SK-N-SH treated with all-trans-retinoic acid at 6 μM for 48 hours (cell line): ENCODE measurements around the gene LPXN.

Experiments
- ATAC-seq: fragments of 200-7000 bp; cut with Tn5 transposase; 3 replicates; pipeline ENCODE4 v1.9.1; 2020; ENCODE audit warnings: mild to moderate bottlenecking, moderate library complexity
- ESRRG ChIP-seq: fragments of 250-450 bp; sonication (Bioruptor Pico); IDR thresholded peaks from 2 replicates; pipeline ENCODE4 v1.6.1; 2021; ENCODE audit warnings: mild to moderate bottlenecking
- ISL1 ChIP-seq: fragments of 250-450 bp; sonication (Bioruptor Pico); IDR thresholded peaks from 2 replicates; pipeline ENCODE4 v2.1.2; 2022; ENCODE audit warnings: mild to moderate bottlenecking, moderate library complexity
- RARB ChIP-seq: fragments of 250-450 bp; sonication (Bioruptor Pico); IDR thresholded peaks from 2 replicates; pipeline ENCODE4 v1.8.0; 2021; ENCODE audit warnings: mild to moderate bottlenecking, moderate library complexity
- ZFP3 ChIP-seq: fragments of 250-450 bp; sonication (Bioruptor Pico); IDR thresholded peaks from 2 replicates; pipeline ENCODE4 v1.5.0; 2020; ENCODE audit warnings: mild to moderate bottlenecking, moderate library complexity
- ZNF70 ChIP-seq: fragments of 450-650 bp; formaldehyde crosslinking; IDR thresholded peaks from 2 replicates; pipeline ENCODE4 v1.5.0; 2020; ENCODE audit warnings: mild to moderate bottlenecking, moderate library complexity
- TF ChIP-seq, protein P1 (sequence below): fragments of 250-450 bp; sonication (Bioruptor Pico); IDR thresholded peaks from 2 replicates; pipeline ENCODE4 v1.5.1; 2020; ENCODE audit warnings: low read depth, mild to moderate bottlenecking, moderate library complexity
- TF ChIP-seq, protein P2 (sequence below): fragments of 250-450 bp; sonication (Bioruptor Pico); IDR thresholded peaks from 2 replicates; pipeline ENCODE4 v1.5.0; 2020; ENCODE audit warnings: mild to moderate bottlenecking, moderate library complexity

LPXN gene

GRCh38 chr11:58485961-58486360, 89.7 kb downstream of the LPXN start:
- ATAC-seq: no peak
- no peak for TF ChIP-seq RARB (CRISPR knock-in tag)
- no peak for TF ChIP-seq ISL1 (CRISPR knock-in tag)
- TF ChIP-seq ZNF70 (CRISPR knock-in tag): no peak
- TF ChIP-seq, protein P1, sequence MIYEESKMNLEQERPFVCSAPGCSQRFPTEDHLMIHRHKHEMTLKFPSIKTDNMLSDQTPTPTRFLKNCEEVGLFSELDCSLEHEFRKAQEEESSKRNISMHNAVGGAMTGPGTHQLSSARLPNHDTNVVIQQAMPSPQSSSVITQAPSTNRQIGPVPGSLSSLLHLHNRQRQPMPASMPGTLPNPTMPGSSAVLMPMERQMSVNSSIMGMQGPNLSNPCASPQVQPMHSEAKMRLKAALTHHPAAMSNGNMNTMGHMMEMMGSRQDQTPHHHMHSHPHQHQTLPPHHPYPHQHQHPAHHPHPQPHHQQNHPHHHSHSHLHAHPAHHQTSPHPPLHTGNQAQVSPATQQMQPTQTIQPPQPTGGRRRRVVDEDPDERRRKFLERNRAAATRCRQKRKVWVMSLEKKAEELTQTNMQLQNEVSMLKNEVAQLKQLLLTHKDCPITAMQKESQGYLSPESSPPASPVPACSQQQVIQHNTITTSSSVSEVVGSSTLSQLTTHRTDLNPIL (CRISPR knock-in tag): no peak
- TF ChIP-seq, protein P2, sequence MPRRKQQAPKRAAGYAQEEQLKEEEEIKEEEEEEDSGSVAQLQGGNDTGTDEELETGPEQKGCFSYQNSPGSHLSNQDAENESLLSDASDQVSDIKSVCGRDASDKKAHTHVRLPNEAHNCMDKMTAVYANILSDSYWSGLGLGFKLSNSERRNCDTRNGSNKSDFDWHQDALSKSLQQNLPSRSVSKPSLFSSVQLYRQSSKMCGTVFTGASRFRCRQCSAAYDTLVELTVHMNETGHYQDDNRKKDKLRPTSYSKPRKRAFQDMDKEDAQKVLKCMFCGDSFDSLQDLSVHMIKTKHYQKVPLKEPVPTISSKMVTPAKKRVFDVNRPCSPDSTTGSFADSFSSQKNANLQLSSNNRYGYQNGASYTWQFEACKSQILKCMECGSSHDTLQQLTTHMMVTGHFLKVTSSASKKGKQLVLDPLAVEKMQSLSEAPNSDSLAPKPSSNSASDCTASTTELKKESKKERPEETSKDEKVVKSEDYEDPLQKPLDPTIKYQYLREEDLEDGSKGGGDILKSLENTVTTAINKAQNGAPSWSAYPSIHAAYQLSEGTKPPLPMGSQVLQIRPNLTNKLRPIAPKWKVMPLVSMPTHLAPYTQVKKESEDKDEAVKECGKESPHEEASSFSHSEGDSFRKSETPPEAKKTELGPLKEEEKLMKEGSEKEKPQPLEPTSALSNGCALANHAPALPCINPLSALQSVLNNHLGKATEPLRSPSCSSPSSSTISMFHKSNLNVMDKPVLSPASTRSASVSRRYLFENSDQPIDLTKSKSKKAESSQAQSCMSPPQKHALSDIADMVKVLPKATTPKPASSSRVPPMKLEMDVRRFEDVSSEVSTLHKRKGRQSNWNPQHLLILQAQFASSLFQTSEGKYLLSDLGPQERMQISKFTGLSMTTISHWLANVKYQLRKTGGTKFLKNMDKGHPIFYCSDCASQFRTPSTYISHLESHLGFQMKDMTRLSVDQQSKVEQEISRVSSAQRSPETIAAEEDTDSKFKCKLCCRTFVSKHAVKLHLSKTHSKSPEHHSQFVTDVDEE (CRISPR knock-in tag): no peak
- TF ChIP-seq ZFP3 (CRISPR knock-in tag): no peak
- no peak for TF ChIP-seq ESRRG (CRISPR knock-in tag)
